GM23248 (cell line): ENCODE data around the gene DMWD.

Experiments
- EZH2 ChIP-seq: fragments of 200-600 bp; sonication (generic); IDR thresholded peaks from 2 replicates; pipeline ENCODE4 v1.6.1; 2018; ENCODE audit warnings: antibody characterized with exemption, mild to moderate bottlenecking; ENCODE audit not compliant: insufficient read depth, poor library complexity, severe bottlenecking
- EZH2phosphoT487 ChIP-seq: fragments of 200-600 bp; sonication (generic); IDR thresholded peaks from 2 replicates; pipeline ENCODE4 v1.6.1; 2018; ENCODE audit warnings: antibody characterized with exemption, moderate library complexity, mild to moderate bottlenecking, low read depth; ENCODE audit not compliant: insufficient read depth

DNA sequence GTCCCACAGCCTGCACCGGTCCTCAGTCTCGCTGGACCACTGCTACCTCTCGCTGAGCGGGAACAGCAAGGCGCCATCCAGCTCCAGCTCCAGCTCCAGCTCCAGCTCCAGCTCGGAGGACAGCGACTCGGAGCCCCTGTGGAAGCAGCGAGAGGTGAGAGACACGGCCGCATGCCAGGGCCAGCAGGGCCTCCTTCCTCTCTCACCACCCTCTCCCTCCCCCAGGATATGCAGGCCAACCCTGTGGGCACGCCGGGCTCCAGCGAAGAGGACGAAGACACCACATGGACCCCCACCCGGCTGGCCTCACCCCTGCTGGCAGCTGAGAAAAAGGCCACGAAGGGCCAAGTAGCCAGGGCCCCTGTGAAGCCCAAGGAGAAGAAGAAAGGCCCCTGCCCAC, 30.9 kb downstream of the DMWD start:
- TF ChIP-seq EZH2 (no peak), EZH2phosphoT487 (no peak)
